PC-3 (cell line): ENCODE measurements around the gene CFAP20DC.

Experiments
- CTCF ChIP-seq: fragments of 300-600 bp; sonication (generic); conservative IDR thresholded peaks from 2 replicates; pipeline ENCODE4 v1.5.1; 2017; ENCODE audit warnings: antibody characterized with exemption, low read depth, mild to moderate bottlenecking, low read length
- EZH2 ChIP-seq: fragments of 300-600 bp; sonication (generic); IDR thresholded peaks from one replicate; pipeline ENCODE4 v1.6.1; 2017; ENCODE audit warnings: antibody characterized with exemption, mild to moderate bottlenecking, low read length; ENCODE audit not compliant: unreplicated experiment

DNA sequence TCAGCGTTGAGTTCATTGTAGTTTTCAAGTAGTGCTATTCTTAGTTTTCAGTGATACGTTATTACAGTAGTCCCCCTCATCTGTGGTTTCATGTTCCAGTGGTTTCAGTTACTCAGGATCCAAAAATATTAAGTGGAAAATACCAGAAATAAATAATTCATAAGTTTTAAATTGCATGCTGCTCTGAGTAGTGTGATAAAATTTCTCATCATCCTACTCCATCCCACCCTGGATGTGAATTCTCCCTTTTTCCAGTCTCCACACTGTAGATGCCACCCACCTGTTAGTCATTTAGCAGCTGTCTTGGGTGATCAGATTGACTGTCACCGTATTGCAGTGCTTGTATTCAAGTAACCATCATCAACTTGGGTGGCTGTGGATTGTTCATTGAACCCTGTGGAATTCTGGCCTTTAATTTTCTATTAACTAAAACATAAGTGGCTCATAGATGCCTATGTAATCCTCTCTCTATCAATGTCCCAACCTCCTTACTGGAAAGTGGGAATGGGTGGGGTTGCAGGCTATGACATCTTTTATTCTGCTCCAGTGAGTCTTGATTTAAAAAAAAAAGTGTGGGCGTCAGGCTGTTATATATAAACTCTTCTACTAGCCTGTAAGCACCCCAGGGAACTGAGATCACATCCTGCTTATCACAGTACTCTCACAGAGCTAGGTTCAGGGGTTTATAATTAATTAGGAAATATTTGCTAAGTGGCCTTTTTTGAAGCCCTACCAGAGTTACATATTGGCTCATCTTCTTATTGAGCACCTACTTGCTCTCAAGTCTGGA is 97.5 kb downstream of the CFAP20DC start:
- TF ChIP-seq CTCF (no peak), EZH2 (no peak)
